H1 (cell line): Measurements from ENCODE around the gene PRR36. TPM values are rescaled to one million over a fixed set of nuclear protein-coding genes. Genes with fewer than 3 reads are reported as not detected.

Experiments used
- CTCF ChIA-PET: fragments of 300-600 bp; sonication (Branson Sonifier 250); formaldehyde crosslinking; loops from one replicate; lab custom pipeline; 2021; ENCODE audit not compliant: partially characterized antibody; lab: Charles Lee
- POLR2A ChIA-PET: fragments of 300-600 bp; sonication (Branson Sonifier 250); formaldehyde crosslinking; loops from one replicate; lab custom pipeline; 2021; ENCODE audit warnings: inconsistent platforms; ENCODE audit not compliant: partially characterized antibody; lab: Charles Lee
- DNase-seq, 2 experiments: peaks; one replicate each; pipeline versions ENCODE4 v3.0.0 to v3.0.0-alpha.2; 2010 to 2022; ENCODE audit warnings: low spot score in 2 of 2, low read depth in 1 of 2, mixed read lengths in 1 of 2
- FAIRE-seq: peaks from 2 replicates; lab custom pipeline; 2011; peaks lifted over from hg19 to GRCh38; lab: Jason Lieb, UNC
- H2AFZ ChIP-seq: 2 replicates; pipeline ENCODE4 v1.8.1; 2012; ENCODE audit warnings: low read length, inconsistent platforms
- H2AK5ac ChIP-seq: 2 replicates; pipeline ENCODE4 v1.6.1; 2013; ENCODE audit warnings: low read depth, low read length
- H2BK120ac ChIP-seq: replicated peaks from 2 replicates; pipeline ENCODE3; 2013; ENCODE audit warnings: low read depth, low read length, inconsistent platforms
- H2BK12ac ChIP-seq: 2 replicates; pipeline ENCODE4 v1.6.1; 2013; ENCODE audit warnings: low read depth, low read length
- H2BK15ac ChIP-seq: 2 replicates; pipeline ENCODE4 v1.6.1; 2013; ENCODE audit warnings: low read length
- H2BK20ac ChIP-seq: 2 replicates; pipeline ENCODE4 v1.6.1; 2013; ENCODE audit warnings: low read length
- H2BK5ac ChIP-seq: 2 replicates; pipeline ENCODE4 v1.6.1; 2013; ENCODE audit warnings: low read depth, low read length
- H3K14ac ChIP-seq: 2 replicates; pipeline ENCODE4 v1.6.1; 2013; ENCODE audit warnings: inconsistent platforms; ENCODE audit not compliant: insufficient read length
- H3K18ac ChIP-seq: 2 replicates; pipeline ENCODE4 v1.6.1; 2013; ENCODE audit warnings: low read length; ENCODE audit errors: extremely low read depth
- H3K23ac ChIP-seq: 2 replicates; pipeline ENCODE4 v1.6.1; 2013; ENCODE audit warnings: inconsistent platforms; ENCODE audit not compliant: insufficient read length
- H3K23me2 ChIP-seq: 2 replicates; pipeline ENCODE4 v1.6.1; 2013; ENCODE audit warnings: low read depth, low read length
- H3K27ac ChIP-seq: 2 replicates; pipeline ENCODE4 v1.6.1; 2011; ENCODE audit warnings: low read depth, low read length, inconsistent platforms
- H3K27me3 ChIP-seq, 4 experiments: replicated peaks in 1 of 4; 1 replicate in 1 of 4; 2 replicates in 3 of 4; pipeline versions ENCODE4 v1.6.1 to v1.8.1; 2011 to 2013; ENCODE audit warnings: low read length in 3 of 4, mild to moderate bottlenecking in 3 of 4, inconsistent platforms in 2 of 4, mixed read lengths in 2 of 4, moderate library complexity in 1 of 4; ENCODE audit not compliant: control insufficient read depth in 3 of 4, insufficient read depth in 3 of 4; ENCODE audit errors: extremely low read depth in 1 of 4
- H3K36me3 ChIP-seq, 4 experiments: 2 replicates each; pipeline versions ENCODE4 v1.6.1 to v1.8.1; 2011 to 2013; ENCODE audit warnings: mild to moderate bottlenecking in 4 of 4, low read length in 3 of 4, moderate library complexity in 2 of 4, control low read depth in 1 of 4, inconsistent platforms in 1 of 4; ENCODE audit not compliant: insufficient read depth in 4 of 4, control insufficient read depth in 2 of 4
- H3K4ac ChIP-seq: replicated peaks from 2 replicates; pipeline ENCODE3; 2013; ENCODE audit warnings: low read length, low read depth, mixed read lengths, inconsistent platforms; ENCODE audit not compliant: insufficient read length
- H3K4me1 ChIP-seq, 4 experiments: replicated peaks in 1 of 4; 1 replicate in 1 of 4; 2 replicates in 3 of 4; pipeline versions ENCODE4 v1.6.1 to v1.8.1; 2011 to 2013; ENCODE audit warnings: low read length in 3 of 4, inconsistent platforms in 2 of 4, mixed read lengths in 1 of 4; ENCODE audit not compliant: insufficient read depth in 4 of 4, control insufficient read depth in 3 of 4
- H3K4me2 ChIP-seq, 2 experiments: 2 replicates each; pipeline versions ENCODE4 v1.6.1 to v1.8.1; 2011 to 2013; ENCODE audit warnings: low read depth in 2 of 2, low read length in 2 of 2, control low read depth in 1 of 2, inconsistent platforms in 1 of 2, mild to moderate bottlenecking in 1 of 2; ENCODE audit not compliant: insufficient read depth in 1 of 2
- H3K4me3 ChIP-seq, 4 experiments: fragments of 200-600, 300-600 bp in 1 of 4; sonication (generic), shearing (Covaris generic), sonication (Bioruptor Twin) in 1 of 4; 2 replicates each; pipeline versions ENCODE4 v1.5.1 to v1.8.1; 2011 to 2016; ENCODE audit warnings: low read length in 4 of 4, low read depth in 3 of 4, control low read depth in 2 of 4, inconsistent platforms in 2 of 4, mild to moderate bottlenecking in 2 of 4, mixed read lengths in 1 of 4, moderate library complexity in 1 of 4; ENCODE audit not compliant: insufficient read depth in 2 of 4; ENCODE audit errors: extremely low read depth in 1 of 4
- H3K56ac ChIP-seq: replicated peaks from 2 replicates; pipeline ENCODE3; 2013; ENCODE audit warnings: low read depth, mild to moderate bottlenecking, mixed read lengths, low read length, inconsistent platforms; ENCODE audit not compliant: insufficient read length
- H3K79me1 ChIP-seq: 2 replicates; pipeline ENCODE4 v1.6.1; 2013; ENCODE audit warnings: low read depth, low read length, control low read depth
- H3K79me2 ChIP-seq, 2 experiments: 2 replicates each; pipeline versions ENCODE4 v1.6.1 to v1.8.1; 2012 to 2013; ENCODE audit warnings: low read length in 2 of 2, mild to moderate bottlenecking in 2 of 2, inconsistent platforms in 1 of 2; ENCODE audit not compliant: insufficient read depth in 2 of 2, control insufficient read depth in 1 of 2
- H3K9ac ChIP-seq, 4 experiments: replicated peaks in 1 of 4; 1 replicate in 1 of 4; 2 replicates in 3 of 4; pipeline versions ENCODE4 v1.6.1 to v1.8.1; 2011 to 2013; ENCODE audit warnings: low read depth in 3 of 4, low read length in 3 of 4, control low read depth in 2 of 4, mild to moderate bottlenecking in 2 of 4, moderate library complexity in 2 of 4, inconsistent platforms in 1 of 4; ENCODE audit errors: extremely low read depth in 1 of 4
- H3K9me3 ChIP-seq, 2 experiments: 2 replicates each; pipeline versions ENCODE4 v1.6.1 to v1.8.1; 2012 to 2013; ENCODE audit warnings: mild to moderate bottlenecking in 2 of 2, moderate library complexity in 2 of 2, control low read depth in 1 of 2, inconsistent platforms in 1 of 2, low read depth in 1 of 2, low read length in 1 of 2, mixed read lengths in 1 of 2; ENCODE audit not compliant: insufficient read depth in 2 of 2
- H4K20me1 ChIP-seq, 2 experiments: replicated peaks in 1 of 2; 2 replicates each; pipeline versions ENCODE3 to v1.8.1; 2011 to 2013; ENCODE audit warnings: inconsistent platforms in 2 of 2, low read length in 2 of 2, mild to moderate bottlenecking in 1 of 2; ENCODE audit not compliant: insufficient read depth in 2 of 2, control insufficient read depth in 1 of 2
- H4K5ac ChIP-seq: 2 replicates; pipeline ENCODE4 v1.6.1; 2013; ENCODE audit warnings: low read length, low read depth, mixed read lengths, inconsistent platforms; ENCODE audit not compliant: insufficient read length
- H4K8ac ChIP-seq: 2 replicates; pipeline ENCODE4 v1.8.0; 2013; ENCODE audit warnings: mild to moderate bottlenecking, moderate library complexity, low read length, inconsistent platforms; ENCODE audit not compliant: insufficient read depth; ENCODE audit errors: extremely low read depth
- H4K91ac ChIP-seq: replicated peaks from 2 replicates; pipeline ENCODE3; 2013; ENCODE audit warnings: low read length, mixed read lengths, inconsistent platforms; ENCODE audit not compliant: insufficient read length
- CEBPB ChIP-seq: IDR thresholded peaks from 2 replicates; pipeline ENCODE4 v1.6.1; 2012; ENCODE audit warnings: low read depth, low read length
- CTCF ChIP-seq, 3 experiments: IDR thresholded peaks; 1 replicate in 2 of 3; 2 replicates in 1 of 3; pipeline versions ENCODE4 v1.5.1 to v1.6.1; 2011; ENCODE audit warnings: low read length in 3 of 3, mild to moderate bottlenecking in 3 of 3, inconsistent platforms in 2 of 3, low read depth in 1 of 3, moderate library complexity in 1 of 3; ENCODE audit not compliant: insufficient read depth in 1 of 3; ENCODE audit errors: control extremely low read depth in 1 of 3
- EP300 ChIP-seq, 2 experiments: IDR thresholded peaks; 1 replicate in 1 of 2; 2 replicates in 1 of 2; pipeline ENCODE4 v1.6.1; 2011 to 2012; ENCODE audit warnings: low read depth in 2 of 2, low read length in 2 of 2, mild to moderate bottlenecking in 2 of 2, borderline replicate concordance in 1 of 2, inconsistent platforms in 1 of 2, moderate library complexity in 1 of 2
- HDAC2 ChIP-seq, 2 experiments: fragments of 300-600 bp in 1 of 2; sonication (generic) in 1 of 2; IDR thresholded peaks; 2 replicates each; pipeline ENCODE4 v1.6.1; 2011 to 2012; ENCODE audit warnings: low read depth in 2 of 2, low read length in 2 of 2, mild to moderate bottlenecking in 2 of 2, moderate library complexity in 2 of 2, borderline replicate concordance in 1 of 2, inconsistent platforms in 1 of 2
- KDM1A ChIP-seq: fragments of 200-600, 300-600 bp; sonication (generic); IDR thresholded peaks from 2 replicates; pipeline ENCODE4 v1.7.1; 2016; ENCODE audit warnings: mild to moderate bottlenecking, low read length, borderline replicate concordance
- RBBP5 ChIP-seq: IDR thresholded peaks from 2 replicates; pipeline ENCODE4 v1.7.1; 2012; ENCODE audit warnings: low read depth, mild to moderate bottlenecking, inconsistent platforms, low read length, moderate library complexity, borderline replicate concordance
- RFX5 ChIP-seq: IDR thresholded peaks from 2 replicates; pipeline ENCODE4 v1.6.1; 2011; ENCODE audit warnings: low read depth, low read length, improper control_type of control experiment, borderline replicate concordance
- SIX5 ChIP-seq: IDR thresholded peaks from 2 replicates; pipeline ENCODE4 v1.6.1; 2011; ENCODE audit warnings: mild to moderate bottlenecking, low read depth, low read length
- WGBS, 2 experiments: shearing (Covaris generic) in 1 of 2; methylation state at CpG; one replicate each; pipeline versions ENCODE4 v1.1.6 to v1.1.7; 2013 to 2015; ENCODE audit warnings: low lambda C conversion rate in 2 of 2, mixed read lengths in 2 of 2, inconsistent platforms in 1 of 2, low coverage in 1 of 2, missing lambda C conversion rate in 1 of 2; ENCODE audit not compliant: insufficient replicate concordance in 2 of 2, insufficient coverage in 1 of 2, insufficient read length in 1 of 2; ENCODE audit errors: extremely low coverage in 1 of 2, missing lambda C conversion rate in 1 of 2; 5-methylcytosine and 5-hydroxymethylcytosine counted together
- polyA plus RNA-seq, 7 experiments: library from polyadenylated mRNA; depleted of rRNA in 3 of 7; stranded (reverse) in 5 of 7; unstranded in 2 of 7; fragments of >200 nt in 5 of 7; fragments of 200-250 nt in 2 of 7; gene quantifications; 1 replicate in 5 of 7; 2 replicates in 1 of 7; 4 replicates in 1 of 7; pipeline versions ENCODE4 v1.2.1 to v1.2.3, GENCODE V29; 2011 to 2013; ENCODE audit warnings: missing spikeins in 2 of 7, mixed read lengths in 2 of 7
- total RNA-seq: library from RNA; stranded (reverse); fragmentation: NEBNext Ultra II Directional; extraction: Animal tissue kit (Norgen Biotek cat#: 25700); gene quantifications from 2 replicates; pipeline ENCODE4 v1.2.1, GENCODE V29; 2021

PRR36 gene
- total and polyA plus RNA-seq, 2 of the 8 experiments (the other 6 are each of a cell fraction or from before 2014, with no cell fraction given), result 1.6 to 23.9 TPM

DNA sequence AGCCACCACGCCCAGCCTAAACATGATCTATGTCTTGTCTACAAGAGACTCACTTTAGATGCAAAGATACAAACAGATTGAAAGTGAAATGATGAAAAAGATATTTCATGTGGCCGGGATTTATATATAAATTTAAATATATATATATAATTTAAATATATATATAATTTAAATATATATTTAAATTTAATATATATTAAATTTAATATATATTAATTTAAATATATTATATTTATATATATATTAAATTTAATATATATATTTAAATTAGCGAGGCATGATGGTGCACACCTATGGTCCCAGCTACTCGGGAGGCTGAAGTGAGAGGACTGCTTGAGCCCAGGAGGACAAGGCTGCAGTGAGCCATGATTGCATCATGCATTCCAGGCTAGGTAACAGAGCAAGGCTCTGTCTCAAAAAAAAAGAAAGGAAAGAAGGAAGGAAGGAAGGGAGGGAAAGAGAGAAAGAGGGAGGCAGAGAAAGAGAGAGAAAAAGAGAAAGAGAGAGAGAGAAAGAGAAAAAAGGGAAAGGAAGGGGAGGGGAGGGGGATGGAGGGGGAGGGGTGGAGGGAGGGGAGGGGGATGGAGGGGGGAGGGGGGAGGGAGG is 51.2 kb downstream of the PRR36 start:
- ChIA-PET POLR2A (no interaction called here), CTCF (no interaction called here)
- H4K91ac ChIP-seq, result no peak overlapping the region
- H2BK120ac ChIP-seq, result no peak overlapping the region
- 0 out of 7 replicates have a peak, but pooled peaks cover 0 to 3% (median 1%) of the 10 kb centered on the region in 4 experiments for H3K27me3 ChIP-seq
- no peak overlapping the region for H2BK15ac ChIP-seq
- H3K27ac ChIP-seq, result no peak overlapping the region
- H3K14ac ChIP-seq, result no peak overlapping the region
- 0 out of 4 replicates have a peak, but pooled peaks cover 0 to 2% of the 10 kb centered on the region in 2 experiments for H3K9me3 ChIP-seq
- H2BK20ac ChIP-seq, result no peak overlapping the region
- H3K4me1 ChIP-seq, result no peaks in the 10 kb centered on the region
- no peak overlapping the region for H4K5ac ChIP-seq
- H3K36me3 ChIP-seq, result no peaks in the 10 kb centered on the region; a peak in 1 of 8 replicates
- no peak overlapping the region for H3K4me2 ChIP-seq
- no peak overlapping the region for H3K4ac ChIP-seq
- DNase-seq, result no peak
- no peak overlapping the region for H3K23ac ChIP-seq
- FAIRE-seq, result no peak
- no peak overlapping the region for H2BK5ac ChIP-seq
- TF ChIP-seq CTCF (IDR thresholded peaks at IDR 0.05; ENCODE audit: control extremely low read depth in 1 of 3, insufficient read depth in 1 of 3, low read depth in 1 of 3, low read length in 3 of 3), result no peak
- TF ChIP-seq SIX5, result no peak
- no peak for TF ChIP-seq RFX5
- TF ChIP-seq RBBP5, result no peak
- 0 out of 2 replicates have a peak, but pooled peaks have one; percentile 25 for TF ChIP-seq KDM1A
- peak; percentile 58; the same call in 1 of the 2 replicates for TF ChIP-seq CEBPB
- no peak for TF ChIP-seq HDAC2 (IDR thresholded peaks at IDR 0.05; ENCODE audit: borderline replicate concordance in 1 of 2, low read depth in 2 of 2, low read length in 2 of 2)
- no peak for TF ChIP-seq EP300 (IDR thresholded peaks at IDR 0.05; ENCODE audit: borderline replicate concordance in 1 of 2, low read depth in 2 of 2, low read length in 2 of 2)
- H3K18ac ChIP-seq, result no peak overlapping the region
- no peak overlapping the region for H4K8ac ChIP-seq
- no peak overlapping the region for H2BK12ac ChIP-seq
- H2AFZ ChIP-seq, result no peak overlapping the region
- no peaks in the 10 kb centered on the region for H3K79me1 ChIP-seq
- H2AK5ac ChIP-seq, result no peak overlapping the region; the same call in 1 of the 2 replicates
- 91% methylated on average over 4 of the region's 4 CpGs; no CpG with 5 or more reads in 1 of the 2 experiments for WGBS, 2 experiments
- no peak overlapping the region for H3K4me3 ChIP-seq
- no peak overlapping the region for H3K56ac ChIP-seq
- no peaks in the 10 kb centered on the region for H3K23me2 ChIP-seq
- H3K79me2 ChIP-seq, result no peaks in the 10 kb centered on the region
- no peaks in the 10 kb centered on the region for H4K20me1 ChIP-seq
- no peak overlapping the region for H3K9ac ChIP-seq
